Heart left ventricle (tissue), 16 donors: Measurements from ENCODE around the gene NEUROG3. TPM values are rescaled to one million over a fixed set of nuclear protein-coding genes. Genes with fewer than 3 reads are reported as not detected.

Source experiments
- ATAC-seq, 4 donors: fragments of 200-7000 bp; cut with Tn5 transposase; one replicate each; pipeline ENCODE4 v1.9.1; 2020 to 2022; ENCODE audit warnings: moderate library complexity in 4 of 4, mild to moderate bottlenecking in 3 of 4, moderate number of reproducible peaks in 1 of 4
- DNase-seq, 5 donors: peaks; one replicate each; pipeline ENCODE4 v3.0.0-alpha.2; 2020
- H3K27ac ChIP-seq, 12 donors: fragments of 200-600 bp; sonication (generic) in 4 of 12; one replicate each; pipeline versions ENCODE4 v1.5.0 to v1.8.0; 2016 to 2022; ENCODE audit warnings: mild to moderate bottlenecking in 2 of 12
- H3K27me3 ChIP-seq, 9 donors: fragments of 200-600 bp; sonication (generic) in 2 of 9; one replicate each; pipeline versions ENCODE4 v1.5.1 to v1.8.0; 2016 to 2022; ENCODE audit warnings: mild to moderate bottlenecking in 3 of 9
- H3K36me3 ChIP-seq, 9 donors: fragments of 200-600 bp; sonication (generic) in 2 of 9; one replicate each; pipeline versions ENCODE4 v1.5.0 to v1.8.0; 2018 to 2022; ENCODE audit warnings: mild to moderate bottlenecking in 2 of 9
- H3K4me1 ChIP-seq, 12 donors: fragments of 200-600 bp; sonication (generic) in 4 of 12; one replicate each; pipeline versions ENCODE4 v1.5.0 to v1.8.0; 2016 to 2022; ENCODE audit warnings: mild to moderate bottlenecking in 3 of 12
- H3K4me3 ChIP-seq, 12 donors: fragments of 200-600 bp; sonication (generic) in 4 of 12; one replicate each; pipeline versions ENCODE4 v1.5.0 to v1.8.0; 2017 to 2022; ENCODE audit warnings: mild to moderate bottlenecking in 9 of 12, moderate library complexity in 4 of 12
- H3K9me3 ChIP-seq, 12 donors: fragments of 200-600 bp; sonication (generic) in 4 of 12; one replicate each; pipeline versions ENCODE4 v1.5.0 to v1.8.0; 2016 to 2022; ENCODE audit warnings: mild to moderate bottlenecking in 1 of 12
- CTCF ChIP-seq, 12 donors: fragments of 200-600 bp; sonication (generic) in 4 of 12; IDR thresholded peaks; one replicate each; pipeline versions ENCODE4 v1.5.0 to v1.8.0; 2018 to 2022; ENCODE audit warnings: antibody characterized with exemption in 12 of 12, mild to moderate bottlenecking in 5 of 12
- POLR2A ChIP-seq, 2 donors: fragments of 450-650 bp; IDR thresholded peaks; one replicate each; pipeline ENCODE4 v1.6.1; 2017; ENCODE audit warnings: antibody characterized with exemption in 2 of 2, mild to moderate bottlenecking in 2 of 2, moderate library complexity in 2 of 2
- whole genome bisulfite sequencing, 4 donors: extraction: QIAGEN DNeasy Blood & Tissue Kit in 2 of 4; methylation state at CpG; one replicate each; pipeline versions ENCODE4 v1.1.5 to v1.1.7; 2013 to 2018; 5-methylcytosine and 5-hydroxymethylcytosine counted together
- intact Hi-C, 10 donors: fragments of 100-400 bp; cut with DNase I; formaldehyde crosslinking; loops; one replicate each; pipeline versions ENCODE4 v1.11.1 to v1.14.2; 2022
- polyA plus RNA-seq, 2 donors: library from polyadenylated mRNA; stranded (reverse); fragments of 200-250 nt; gene quantifications; one replicate each; pipeline ENCODE4 v1.2.3, GENCODE V29; 2013
- total RNA-seq, 9 donors: library from RNA; depleted of rRNA in 2 of 9; stranded (reverse); fragments of >200 nt in 2 of 9; fragmentation: NEBNext Ultra II Directional in 3 of 9; extraction: Animal tissue kit (Norgen Biotek cat#: 25700) in 3 of 9; gene quantifications; one replicate each; pipeline versions ENCODE4 v1.1.0 to v1.2.4, GENCODE V29; 2016 to 2023
- donor health status: ischemic (EF 13 %, LVEDD 7.1; RV severe dilation, severe dysfunction).
- donor health status: healthy with polysubstance abuse.
- donor health status: DM: no; HTN: yes; CAD: no.
- donor health status: DM: no; HTN: no; CAD: no.
- donor health status: ischemic (EF 25% LVEDD 6.9; RV normal size, moderate dysfunction).
- donor health status: ischemic (EF 25% LVEDD 5.7; RV mildly dilated, moderate dysfunction).
- donor health status: healthy.
- donor health status: DM: yes; HTN: yes; CAD: no.
- donor health status: ischemic (EF 35%, LVEDD 5.7; RV mildly dilated, moderate dysfunction).
- donor health status: nonischemic (EF 11% LVEDD 7.7; RV severe dilation, severe dysfunction).
- donor health status: DM: yes; HTN: yes; CAD: no.
- donor health status: PGD.
- donor health status: ischemic (EF 29% LVEDD 5.4; RV normal size, mild dysfunction).
- donor health status: nonischemic (EF 23%, LVEDD 6.1; RV moderate dilation, normal function).

The NEUROG3 gene
- total and polyA plus RNA-seq, 11 donors, result not detected

GRCh38 chr10:69571618-69572158 is 1.5 kb downstream of the NEUROG3 start:
- TF ChIP-seq CTCF (IDR thresholded peaks at IDR 0.05) (no peak), POLR2A (IDR thresholded peaks at IDR 0.05) (no peak)
- Histone ChIP-seq H3K4me1 (peaks cover 0 to 32% (median 16%) of the 10 kb centered on the region in 12 donors), H3K27ac (no peak overlapping the region), H3K9me3 (no peaks in the 10 kb centered on the region), H3K4me3 (peak overlapping the region in 1 of 12 donors; percentile 40), H3K27me3 (peaks cover 51 to 99% (median 88%) of the 10 kb centered on the region in 9 donors), H3K36me3 (no peaks in the 10 kb centered on the region)
- DNase-seq (no peak), ATAC-seq (no peak)
- intact Hi-C loops, result no loop called here
- 0 to 4% (median 2%) methylated on average over 25 of the region's 25 CpGs for WGBS, 4 donors

GRCh38 chr10:69570050-69570816 is 3.0 kb downstream of the NEUROG3 start:
- no peak for ATAC-seq
- intact Hi-C loops, result no loop called here
- no peak for DNase-seq
- H3K27ac ChIP-seq, result no peak overlapping the region
- peaks cover 51 to 100% (median 88%) of the 10 kb centered on the region in 9 donors for H3K27me3 ChIP-seq
- H3K9me3 ChIP-seq, result no peaks in the 10 kb centered on the region
- H3K4me3 ChIP-seq, result no peak overlapping the region
- no peaks in the 10 kb centered on the region for H3K36me3 ChIP-seq
- TF ChIP-seq CTCF (IDR thresholded peaks at IDR 0.05), result no peak
- TF ChIP-seq POLR2A (IDR thresholded peaks at IDR 0.05), result no peak
- WGBS, 4 donors, result 1 to 5% (median 4%) methylated on average over 9 to 11 of the region's 11 CpGs
- H3K4me1 ChIP-seq, result peaks cover 0 to 32% (median 16%) of the 10 kb centered on the region in 12 donors

GRCh38 chr10:69569396-69569934 is 3.8 kb downstream of the NEUROG3 start:
- intact Hi-C loops, result no loop called here
- Histone ChIP-seq H3K36me3 (no peaks in the 10 kb centered on the region), H3K27ac (no peak overlapping the region), H3K27me3 (peaks cover 51 to 100% (median 85%) of the 10 kb centered on the region in 9 donors), H3K4me3 (no peak overlapping the region), H3K4me1 (peaks cover 0 to 25% (median 16%) of the 10 kb centered on the region in 12 donors), H3K9me3 (no peaks in the 10 kb centered on the region)
- TF ChIP-seq CTCF (IDR thresholded peaks at IDR 0.05) (no peak), POLR2A (IDR thresholded peaks at IDR 0.05) (no peak)
- ATAC-seq (no peak), DNase-seq (no peak)
- 2 to 4% (median 3%) methylated on average over 21 to 23 of the region's 23 CpGs for WGBS, 4 donors
